Hematopoietic multipotent progenitor cell treated with erythropoietin and hydrocortisone succinate and interleukin-3 and kit ligand, for 8 days (in vitro differentiated cells): ENCODE data around the gene MAN2B2.
A peak's percentile ranks its signal among the peaks of the same experiment; 100 is the strongest.
"Not testable (repeated sequence)": the region's sequence is repeated elsewhere in the genome, so short reads cannot be mapped to it uniquely, and the experiment has no call there.

Experiments
- DNase-seq: peaks from one replicate; pipeline ENCODE4 v3.0.0-alpha.2; 2015

The MAN2B2 gene

GRCh38 chr4:6618386-6619115, 43.6 kb downstream of the MAN2B2 start:
- no peak for DNase-seq

- DNase-seq = no peak
Observed at GRCh38 chr4:6619116-6619465, 44.1 kb downstream of the MAN2B2 start.

- DNase-seq = no peak
Observed at GRCh38 chr4:6619466-6620255, 44.7 kb downstream of the MAN2B2 start.

GRCh38 chr4:6620296-6620695, 45.3 kb downstream of the MAN2B2 start:
- no peak for DNase-seq

- no peak for DNase-seq
Observed at GRCh38 chr4:6620891-6621555, 46.0 kb downstream of the MAN2B2 start.

- no peak for DNase-seq
Observed at GRCh38 chr4:6621556-6621927, 46.6 kb downstream of the MAN2B2 start.

- no peak for DNase-seq
Observed at GRCh38 chr4:6622744-6623143, 47.8 kb downstream of the MAN2B2 start.

GRCh38 chr4:6625256-6625655, 50.3 kb downstream of the MAN2B2 start:
- DNase-seq = no peak

GRCh38 chr4:6626066-6626465, 51.1 kb downstream of the MAN2B2 start:
- DNase-seq = no peak

- no peak for DNase-seq
Observed at GRCh38 chr4:6627832-6628231, 52.8 kb downstream of the MAN2B2 start.

- DNase-seq = not testable (repeated sequence)
Observed at GRCh38 chr4:6628484-6628883, 53.5 kb downstream of the MAN2B2 start.

GRCh38 chr4:6632125-6632524, 57.1 kb downstream of the MAN2B2 start:
- DNase-seq = no peak

GRCh38 chr4:6633091-6633906, 58.3 kb downstream of the MAN2B2 start:
- no peak for DNase-seq

- DNase-seq = no peak
Observed at GRCh38 chr4:6634746-6635145, 59.8 kb downstream of the MAN2B2 start.

- no peak for DNase-seq
Observed at GRCh38 chr4:6639137-6639680, 64.2 kb downstream of the MAN2B2 start.

- DNase-seq = peak; percentile 92
Observed at GRCh38 chr4:6640292-6641163, 65.5 kb downstream of the MAN2B2 start, which contains the start of gene MRFAP1. Gene MRFAP1, plus strand, starts transcription at chr4:6640685. Its CDS starts 178 bp downstream, at chr4:6640863.

- peak; percentile 40 for DNase-seq
Observed at GRCh38 chr4:6641164-6641970, 66.4 kb downstream of the MAN2B2 start.

- DNase-seq = no peak
Observed at GRCh38 chr4:6641971-6642320, 67.0 kb downstream of the MAN2B2 start.

- DNase-seq = no peak
Observed at GRCh38 chr4:6643141-6643847, 68.3 kb downstream of the MAN2B2 start.
